Coronary artery (tissue), 2 donors: ENCODE measurements around the gene MYH11.

Source experiments
- DNase-seq: peaks from one replicate; pipeline ENCODE4 v3.0.0-alpha.2; 2017; ENCODE audit warnings: low spot score
- H3K27ac ChIP-seq, 2 donors: fragments of 200-600 bp; sonication (generic); one replicate each; pipeline ENCODE4 v1.5.1; 2016 to 2019
- H3K4me3 ChIP-seq: fragments of 200-600 bp; sonication (generic); 2 replicates; pipeline ENCODE4 v1.5.1; 2016; ENCODE audit warnings: mild to moderate bottlenecking, moderate library complexity
- CTCF ChIP-seq: fragments of 200-600 bp; sonication (generic); IDR thresholded peaks from one replicate; pipeline ENCODE4 v1.5.1; 2019; ENCODE audit warnings: antibody characterized with exemption

The MYH11 gene

GRCh38 chr16:15779664-15780351, 77.0 kb downstream of the MYH11 start:
- peak overlapping the region; percentile 35 to 78 for H3K27ac ChIP-seq
- no peak overlapping the region for H3K4me3 ChIP-seq
- no peak for DNase-seq
- TF ChIP-seq CTCF, result no peak

GRCh38 chr16:15778999-15779614, 77.7 kb downstream of the MYH11 start:
- DNase-seq, result no peak
- H3K4me3 ChIP-seq, result no peak overlapping the region
- TF ChIP-seq CTCF, result no peak
- H3K27ac ChIP-seq, result peak overlapping the region; percentile 35 to 78

- no peak for DNase-seq
- no peak for TF ChIP-seq CTCF
- Histone ChIP-seq H3K27ac (peak overlapping the region; percentile 35 to 78), H3K4me3 (no peak overlapping the region)
Observed at GRCh38 chr16:15778204-15778743, 78.6 kb downstream of the MYH11 start.

GRCh38 chr16:15777533-15778203, 79.2 kb downstream of the MYH11 start:
- H3K4me3 ChIP-seq, result no peak overlapping the region
- H3K27ac ChIP-seq, result peak overlapping the region in 1 of 2 donors; percentile 78
- TF ChIP-seq CTCF, result no peak
- no peak for DNase-seq

GRCh38 chr16:15776572-15776971, 80.3 kb downstream of the MYH11 start:
- TF ChIP-seq CTCF, result no peak
- DNase-seq, result no peak
- H3K4me3 ChIP-seq, result no peak overlapping the region
- peak overlapping the region; percentile 36 to 78 for H3K27ac ChIP-seq

GRCh38 chr16:15775663-15776304, 81.0 kb downstream of the MYH11 start:
- DNase-seq, result no peak
- peak overlapping the region; percentile 16 to 78 for H3K27ac ChIP-seq
- no peak overlapping the region for H3K4me3 ChIP-seq
- no peak for TF ChIP-seq CTCF
